IPS-18a (cell line): Measurements from ENCODE around the gene ZNF226.
"Not testable (repeated sequence)": the region's sequence is repeated elsewhere in the genome, so short reads cannot be mapped to it uniquely, and the experiment has no call there.

ENCODE experiments used
- H3K27ac ChIP-seq: one replicate; pipeline ENCODE4 v1.5.1; 2013; ENCODE audit warnings: low read length
- H3K27me3 ChIP-seq: one replicate; pipeline ENCODE4 v1.6.1; 2013; ENCODE audit warnings: mild to moderate bottlenecking, low read length; ENCODE audit not compliant: control insufficient read depth, insufficient read depth
- H3K36me3 ChIP-seq: one replicate; pipeline ENCODE4 v1.6.1; 2013; ENCODE audit warnings: low read depth, low read length; ENCODE audit not compliant: control insufficient read depth
- H3K4me1 ChIP-seq: one replicate; pipeline ENCODE4 v1.6.1; 2013; ENCODE audit warnings: low read depth, low read length; ENCODE audit not compliant: control insufficient read depth
- H3K4me3 ChIP-seq: one replicate; pipeline ENCODE4 v1.5.1; 2013; ENCODE audit warnings: low read length
- H3K9ac ChIP-seq: one replicate; pipeline ENCODE4 v1.6.1; 2013; ENCODE audit warnings: mild to moderate bottlenecking, low read length, moderate library complexity
- H3K9me3 ChIP-seq: one replicate; pipeline ENCODE4 v1.6.1; 2013; ENCODE audit warnings: low read depth, low read length; ENCODE audit not compliant: control insufficient read depth

Gene ZNF226

DNA sequence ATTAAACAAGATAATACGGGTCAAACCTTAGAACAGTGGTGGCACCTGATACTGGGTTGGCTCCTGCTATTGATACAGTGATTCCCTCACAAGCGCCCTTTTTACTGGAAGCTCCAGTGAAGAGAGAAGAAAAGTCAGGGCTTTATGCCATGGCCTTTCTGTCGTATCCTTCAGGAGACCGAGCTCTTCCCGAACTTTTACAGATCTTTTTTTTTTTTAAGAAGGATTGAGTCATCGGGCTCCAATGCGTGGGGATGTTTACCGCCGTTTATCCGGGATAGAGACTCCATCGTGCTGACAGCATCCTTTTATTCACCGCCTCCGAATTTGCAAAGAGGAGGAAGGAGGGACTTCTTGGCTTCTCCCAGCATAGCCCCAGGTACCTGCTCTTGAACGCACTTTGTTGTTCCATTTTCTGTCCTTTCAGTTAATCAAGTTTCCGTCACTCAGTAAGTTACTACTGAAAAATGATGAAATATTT is 48.0 kb downstream of the ZNF226 start:
- peaks cover 6% of the 10 kb centered on the region for H3K4me1 ChIP-seq
- peaks cover 3% of the 10 kb centered on the region for H3K27me3 ChIP-seq
- H3K9ac ChIP-seq, result peak overlapping the region; percentile 69
- H3K27ac ChIP-seq, result no peak overlapping the region
- peak overlapping the region; percentile 83 for H3K4me3 ChIP-seq
- H3K36me3 ChIP-seq, result peaks cover 10% of the 10 kb centered on the region
- H3K9me3 ChIP-seq, result no peaks in the 10 kb centered on the region

DNA sequence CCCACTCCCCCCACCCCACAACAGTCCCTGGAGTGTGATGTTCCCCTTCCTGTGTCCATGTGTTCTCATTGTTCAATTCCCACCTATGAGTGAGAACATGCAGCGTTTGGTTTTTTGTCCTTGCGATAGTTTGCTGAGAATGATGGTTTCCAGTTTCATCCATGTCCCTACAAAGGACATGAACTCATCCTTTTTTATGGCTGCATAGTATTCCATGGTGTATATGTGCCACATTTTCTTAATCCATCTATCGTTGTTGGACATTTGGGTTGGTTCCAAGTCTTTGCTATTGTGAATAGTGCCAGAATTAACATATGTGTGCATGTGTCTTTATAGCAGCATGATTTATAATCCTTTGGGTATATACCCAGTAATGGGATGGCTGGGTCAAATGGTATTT is 55.0 kb downstream of the ZNF226 start:
- H3K27ac ChIP-seq, H3K4me1 ChIP-seq, H3K9ac ChIP-seq, H3K27me3 ChIP-seq, H3K4me3 ChIP-seq, H3K9me3 ChIP-seq: not testable (repeated sequence)
- peaks cover 14% of the 10 kb centered on the region for H3K36me3 ChIP-seq

- H3K9ac ChIP-seq, H3K4me3 ChIP-seq, H3K9me3 ChIP-seq, H3K27me3 ChIP-seq, H3K4me1 ChIP-seq, H3K27ac ChIP-seq: not testable (repeated sequence)
- H3K36me3 ChIP-seq, result peaks cover 14% of the 10 kb centered on the region
These were observed 55.9 kb downstream of the ZNF226 start for GRCh38 chr19:44220761-44221160.

- H3K27me3 ChIP-seq, H3K9me3 ChIP-seq, H3K4me1 ChIP-seq, H3K4me3 ChIP-seq, H3K27ac ChIP-seq, H3K9ac ChIP-seq: not testable (repeated sequence)
- peaks cover 14% of the 10 kb centered on the region for H3K36me3 ChIP-seq
These were observed 56.4 kb downstream of the ZNF226 start for GRCh38 chr19:44221291-44221690.
